Mesendoderm (in vitro differentiated cells): Measurements from ENCODE around the gene CRTC1.

Experiments used
- DNase-seq: peaks from one replicate; pipeline ENCODE4 v3.0.0; 2013
- H2AK5ac ChIP-seq: 2 replicates; pipeline ENCODE4 v1.6.1; 2013; ENCODE audit warnings: low read length, inconsistent platforms
- H2BK120ac ChIP-seq: 2 replicates; pipeline ENCODE4 v1.6.1; 2013; ENCODE audit warnings: low read depth, mild to moderate bottlenecking, low read length, moderate library complexity, mixed read lengths
- H2BK15ac ChIP-seq: replicated peaks from 2 replicates; pipeline ENCODE4 v1.6.1; 2013; ENCODE audit warnings: low read depth, mild to moderate bottlenecking, moderate library complexity
- H2BK5ac ChIP-seq: 2 replicates; pipeline ENCODE4 v1.6.1; 2013; ENCODE audit warnings: low read length, inconsistent platforms
- H3K18ac ChIP-seq: 2 replicates; pipeline ENCODE4 v1.6.1; 2013; ENCODE audit warnings: mild to moderate bottlenecking, low read length, mixed read lengths
- H3K23ac ChIP-seq: one replicate; pipeline ENCODE4 v1.6.1; 2013; ENCODE audit warnings: low read length
- H3K27ac ChIP-seq: 2 replicates; pipeline ENCODE4 v1.5.1; 2013; ENCODE audit warnings: low read depth, mild to moderate bottlenecking, inconsistent platforms, low read length, moderate library complexity
- H3K27me3 ChIP-seq: 2 replicates; pipeline ENCODE4 v1.6.1; 2013; ENCODE audit warnings: low read length, control low read depth, mild to moderate bottlenecking, inconsistent platforms; ENCODE audit not compliant: insufficient read depth, poor library complexity
- H3K36me3 ChIP-seq: 2 replicates; pipeline ENCODE4 v1.6.1; 2013; ENCODE audit warnings: low read length, inconsistent platforms; ENCODE audit not compliant: control insufficient read depth, insufficient read depth
- H3K4ac ChIP-seq: one replicate; pipeline ENCODE4 v1.6.1; 2013; ENCODE audit warnings: low read depth, mild to moderate bottlenecking, low read length, moderate library complexity
- H3K4me1 ChIP-seq: 2 replicates; pipeline ENCODE4 v1.6.1; 2013; ENCODE audit warnings: low read depth, low read length, inconsistent platforms; ENCODE audit not compliant: control insufficient read depth
- H3K4me2 ChIP-seq: 2 replicates; pipeline ENCODE4 v1.6.1; 2013; ENCODE audit warnings: low read length
- H3K4me3 ChIP-seq: 2 replicates; pipeline ENCODE4 v1.5.1; 2013; ENCODE audit warnings: mild to moderate bottlenecking, low read length
- H3K56ac ChIP-seq: one replicate; pipeline ENCODE4 v1.6.1; 2013; ENCODE audit warnings: low read length
- H3K79me1 ChIP-seq: 2 replicates; pipeline ENCODE4 v1.6.1; 2013; ENCODE audit warnings: low read length, inconsistent platforms
- H3K79me2 ChIP-seq: 2 replicates; pipeline ENCODE4 v1.6.1; 2013; ENCODE audit warnings: mild to moderate bottlenecking, low read length; ENCODE audit not compliant: control insufficient read depth, insufficient read depth
- H3K9ac ChIP-seq: 2 replicates; pipeline ENCODE4 v1.6.1; 2013; ENCODE audit warnings: low read length, inconsistent platforms
- H4K5ac ChIP-seq: one replicate; pipeline ENCODE4 v1.6.1; 2013; ENCODE audit warnings: low read length
- H4K8ac ChIP-seq: one replicate; pipeline ENCODE4 v1.6.1; 2013; ENCODE audit warnings: low read depth, mild to moderate bottlenecking, control low read depth, low read length, moderate library complexity
- WGBS: extraction: QIAGEN DNeasy Blood & Tissue Kit; methylation state at CpG from one replicate; pipeline ENCODE4 v1.1.7; 2013; ENCODE audit warnings: low lambda C conversion rate, missing lambda C conversion rate; ENCODE audit not compliant: insufficient coverage; ENCODE audit errors: extremely low coverage; 5-methylcytosine and 5-hydroxymethylcytosine counted together

Gene CRTC1

GRCh38 chr19:18737954-18738351, 54.5 kb downstream of the CRTC1 start:
- Histone ChIP-seq H2BK120ac (no peak overlapping the region), H3K56ac (no peak overlapping the region), H3K4me1 (no peaks in the 10 kb centered on the region), H4K8ac (no peak overlapping the region), H3K9ac (no peak overlapping the region), H2BK5ac (no peak overlapping the region), H3K18ac (no peak overlapping the region), H3K27me3 (no peaks in the 10 kb centered on the region), H3K36me3 (no peaks in the 10 kb centered on the region), H2AK5ac (no peak overlapping the region), H3K79me2 (no peaks in the 10 kb centered on the region), H3K23ac (no peak overlapping the region), H3K79me1 (no peaks in the 10 kb centered on the region), H2BK15ac (no peak overlapping the region), H3K4ac (no peak overlapping the region), H3K4me3 (no peak overlapping the region), H3K27ac (no peak overlapping the region), H3K4me2 (no peak overlapping the region), H4K5ac (no peak overlapping the region)
- WGBS = no CpG with 5 or more reads among the region's 1 CpG
- no peak for DNase-seq

GRCh38 chr19:18738961-18739690, 55.6 kb downstream of the CRTC1 start:
- H3K27ac ChIP-seq = no peak overlapping the region
- H3K56ac ChIP-seq = no peak overlapping the region
- H3K4me2 ChIP-seq = no peak overlapping the region
- no peak overlapping the region for H3K23ac ChIP-seq
- H3K27me3 ChIP-seq = no peaks in the 10 kb centered on the region
- no peak overlapping the region for H2BK5ac ChIP-seq
- no peaks in the 10 kb centered on the region for H3K4me1 ChIP-seq
- H3K79me2 ChIP-seq = no peaks in the 10 kb centered on the region
- H3K79me1 ChIP-seq = no peaks in the 10 kb centered on the region
- no peak overlapping the region for H2BK120ac ChIP-seq
- no peak overlapping the region for H3K9ac ChIP-seq
- no peak overlapping the region for H3K4me3 ChIP-seq
- H4K5ac ChIP-seq = no peak overlapping the region
- no peak overlapping the region for H3K18ac ChIP-seq
- no peak for DNase-seq
- H4K8ac ChIP-seq = no peak overlapping the region
- H2AK5ac ChIP-seq = no peak overlapping the region
- no CpG with 5 or more reads among the region's 20 CpGs for WGBS
- no peaks in the 10 kb centered on the region for H3K36me3 ChIP-seq
- no peak overlapping the region for H3K4ac ChIP-seq
- H2BK15ac ChIP-seq = no peak overlapping the region

GRCh38 chr19:18741124-18742121, 57.9 kb downstream of the CRTC1 start:
- no CpG with 5 or more reads among the region's 27 CpGs for WGBS
- Histone ChIP-seq H3K79me1 (no peaks in the 10 kb centered on the region), H2AK5ac (no peak overlapping the region)

GRCh38 chr19:18742324-18742723, 58.8 kb downstream of the CRTC1 start:
- H3K4me2 ChIP-seq = no peak overlapping the region
- no peak overlapping the region for H4K5ac ChIP-seq
- no peaks in the 10 kb centered on the region for H3K79me2 ChIP-seq
- H3K23ac ChIP-seq = no peak overlapping the region
- no peak overlapping the region for H3K4me3 ChIP-seq
- no peak overlapping the region for H3K27ac ChIP-seq
- H2BK5ac ChIP-seq = no peak overlapping the region
- WGBS = no CpG with 5 or more reads among the region's 14 CpGs
- H3K79me1 ChIP-seq = no peaks in the 10 kb centered on the region
- peaks cover 2% of the 10 kb centered on the region for H3K4me1 ChIP-seq
- no peaks in the 10 kb centered on the region for H3K36me3 ChIP-seq
- H2BK15ac ChIP-seq = no peak overlapping the region
- H4K8ac ChIP-seq = no peak overlapping the region
- no peak overlapping the region for H2AK5ac ChIP-seq
- no peak overlapping the region for H3K4ac ChIP-seq
- H3K56ac ChIP-seq = no peak overlapping the region
- no peaks in the 10 kb centered on the region for H3K27me3 ChIP-seq
- no peak overlapping the region for H3K18ac ChIP-seq
- H3K9ac ChIP-seq = no peak overlapping the region
- H2BK120ac ChIP-seq = no peak overlapping the region
- DNase-seq = no peak

More at GRCh38 chr19:18741124-18742121, 57.9 kb downstream of the CRTC1 start:
- Histone ChIP-seq H3K27me3 (no peaks in the 10 kb centered on the region), H3K23ac (no peak overlapping the region), H2BK15ac (no peak overlapping the region), H2BK5ac (no peak overlapping the region), H3K4me1 (no peaks in the 10 kb centered on the region), H3K4me2 (no peak overlapping the region), H3K4me3 (no peak overlapping the region), H3K27ac (no peak overlapping the region), H3K18ac (no peak overlapping the region), H4K5ac (no peak overlapping the region), H3K79me2 (no peaks in the 10 kb centered on the region), H3K36me3 (no peaks in the 10 kb centered on the region), H3K9ac (no peak overlapping the region), H4K8ac (no peak overlapping the region), H2BK120ac (no peak overlapping the region), H3K4ac (no peak overlapping the region), H3K56ac (no peak overlapping the region)
- DNase-seq = no peak

- Histone ChIP-seq H2BK120ac (no peak overlapping the region), H3K27ac (no peak overlapping the region), H3K56ac (no peak overlapping the region), H3K9ac (no peak overlapping the region), H3K27me3 (no peaks in the 10 kb centered on the region), H2AK5ac (no peak overlapping the region), H2BK5ac (no peak overlapping the region), H4K8ac (no peak overlapping the region), H3K36me3 (no peaks in the 10 kb centered on the region), H3K4me2 (no peak overlapping the region), H3K4me3 (no peak overlapping the region), H3K79me2 (no peaks in the 10 kb centered on the region), H3K23ac (no peak overlapping the region), H3K4ac (no peak overlapping the region), H3K4me1 (peaks cover 2% of the 10 kb centered on the region), H4K5ac (no peak overlapping the region), H3K18ac (no peak overlapping the region), H3K79me1 (no peaks in the 10 kb centered on the region), H2BK15ac (no peak overlapping the region)
- no CpG with 5 or more reads among the region's 38 CpGs for WGBS
- no peak for DNase-seq
These were observed 59.6 kb downstream of the CRTC1 start for GRCh38 chr19:18742838-18743783.
